Stimulated activated effector memory CD8-positive, alpha-beta T cell treated with anti-CD3 and anti-CD28 coated beads, Interleukin-12 subunit alpha, Interleukin-12 subunit beta, amount 100 ng/mL, for 72 hours (primary cell): ENCODE results near the gene ERMAP.
A peak's percentile ranks its signal among the peaks of the same experiment; 100 is the strongest.

ENCODE experiments used
- ATAC-seq: fragments of 150-1000 bp; cut with Tn5 transposase; 2 replicates; pipeline ENCODE4 v1.10.0; 2021
- DNase-seq, 2 donors: peaks; one replicate each; pipeline ENCODE4 v3.0.0; 2021 to 2022; ENCODE audit warnings: low spot score in 2 of 2
- H3K27ac Mint-ChIP-seq: one replicate; pipeline ENCODE4 v1.8.0; 2022; ENCODE audit warnings: mild to moderate bottlenecking, mixed read lengths
- H3K36me3 Mint-ChIP-seq: one replicate; pipeline ENCODE4 v1.8.0; 2022; ENCODE audit warnings: mild to moderate bottlenecking, mixed read lengths
- H3K4me1 Mint-ChIP-seq: one replicate; pipeline ENCODE4 v1.8.0; 2022; ENCODE audit warnings: mixed read lengths
- H3K4me3 Mint-ChIP-seq: one replicate; pipeline ENCODE4 v1.8.0; 2022; ENCODE audit warnings: mild to moderate bottlenecking, mixed read lengths
- H3K9me3 Mint-ChIP-seq: one replicate; pipeline ENCODE4 v1.8.0; 2022; ENCODE audit warnings: mixed read lengths

ERMAP gene

DNA sequence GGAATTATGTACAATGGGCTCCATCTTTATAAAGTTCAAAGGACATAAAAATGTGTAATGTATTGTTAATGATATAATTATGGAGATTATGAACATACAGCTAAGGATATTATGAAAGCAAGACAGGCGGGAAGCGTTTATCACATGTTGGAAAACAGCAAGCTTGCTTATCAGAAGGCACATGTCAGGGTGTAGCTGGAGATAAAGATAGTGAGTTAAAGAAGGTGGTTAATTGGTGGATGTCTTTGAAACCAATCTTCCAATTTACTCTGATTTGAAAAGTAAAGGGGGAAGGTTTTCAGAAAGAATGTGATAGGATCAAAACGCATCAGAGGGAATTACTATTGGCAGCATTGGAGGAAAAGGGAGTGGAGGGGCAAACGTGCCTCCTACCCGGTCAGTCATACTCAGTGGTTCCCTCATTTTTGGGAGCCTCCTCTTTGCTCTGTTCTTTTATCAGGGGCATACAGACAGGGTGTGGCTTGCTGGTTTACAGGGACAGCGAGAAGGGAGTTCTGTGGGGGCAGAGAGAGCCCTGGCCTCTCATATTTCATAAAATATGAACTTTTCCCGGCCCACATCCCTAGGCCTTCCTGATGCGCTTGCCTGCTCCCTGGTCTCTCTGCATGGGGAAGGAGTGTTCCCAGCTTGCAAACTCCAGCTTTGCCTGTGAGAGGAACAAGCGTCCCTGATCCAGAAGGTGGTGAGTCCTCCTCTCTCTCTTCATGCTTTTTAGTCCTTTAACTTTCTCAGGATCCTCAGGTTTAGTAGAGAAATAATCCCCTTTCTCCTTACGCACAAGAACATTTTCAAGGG lies 8.3 kb downstream of the ERMAP start:
- Mint-ChIP-seq H3K36me3 (no peaks in the 10 kb centered on the region), H3K4me1 (no peaks in the 10 kb centered on the region), H3K4me3 (no peak overlapping the region), H3K27ac (no peak overlapping the region), H3K9me3 (no peaks in the 10 kb centered on the region)
- no peak for ATAC-seq
- DNase-seq: no peak

DNA sequence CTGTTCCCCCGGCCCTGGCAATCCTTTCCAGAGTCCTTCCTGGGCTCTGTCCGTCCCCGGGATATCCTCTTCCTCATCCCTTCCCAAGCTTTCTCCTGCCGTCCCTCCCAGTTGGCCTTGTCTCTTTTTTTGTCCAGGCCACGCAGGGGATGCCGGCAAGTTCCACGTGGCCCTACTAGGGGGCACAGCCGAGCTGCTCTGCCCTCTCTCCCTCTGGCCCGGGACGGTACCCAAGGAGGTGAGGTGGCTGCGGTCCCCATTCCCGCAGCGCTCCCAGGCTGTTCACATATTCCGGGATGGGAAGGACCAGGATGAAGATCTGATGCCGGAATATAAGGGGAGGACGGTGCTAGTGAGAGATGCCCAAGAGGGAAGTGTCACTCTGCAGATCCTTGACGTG lies 13.7 kb downstream of the ERMAP start:
- no peaks in the 10 kb centered on the region for H3K36me3 Mint-ChIP-seq

DNA sequence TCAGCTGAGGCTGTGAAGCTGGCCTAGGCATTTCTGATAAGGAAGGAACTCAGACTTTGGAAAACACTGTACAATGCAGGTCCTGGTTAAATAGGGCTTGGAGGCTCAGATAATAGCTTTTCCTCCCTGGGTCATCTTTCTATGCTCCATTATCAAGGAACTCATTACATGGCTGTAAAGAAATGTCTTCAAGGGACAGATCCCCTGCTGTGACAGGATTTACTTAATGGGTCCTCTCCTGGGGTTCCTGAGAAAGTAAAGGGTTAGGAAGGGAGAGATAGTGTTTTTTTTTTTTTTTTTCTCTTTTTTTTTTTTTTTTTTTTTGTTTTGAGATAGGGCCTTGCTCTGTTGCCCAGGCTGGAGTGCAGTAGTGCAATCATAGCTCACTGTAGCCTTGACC lies 14.4 kb downstream of the ERMAP start:
- Mint-ChIP-seq H3K36me3 (no peaks in the 10 kb centered on the region), H3K4me3 (no peak overlapping the region), H3K9me3 (no peaks in the 10 kb centered on the region), H3K27ac (no peak overlapping the region), H3K4me1 (no peaks in the 10 kb centered on the region)
- no peak for ATAC-seq
- no peak for DNase-seq

More for the DNA sequence above, 13.7 kb downstream of the ERMAP start:
- DNase-seq (no peak), ATAC-seq (no peak)
- H3K4me1 Mint-ChIP-seq: no peaks in the 10 kb centered on the region
- no peak overlapping the region for H3K27ac Mint-ChIP-seq
- no peaks in the 10 kb centered on the region for H3K9me3 Mint-ChIP-seq
- H3K4me3 Mint-ChIP-seq: no peak overlapping the region

DNA sequence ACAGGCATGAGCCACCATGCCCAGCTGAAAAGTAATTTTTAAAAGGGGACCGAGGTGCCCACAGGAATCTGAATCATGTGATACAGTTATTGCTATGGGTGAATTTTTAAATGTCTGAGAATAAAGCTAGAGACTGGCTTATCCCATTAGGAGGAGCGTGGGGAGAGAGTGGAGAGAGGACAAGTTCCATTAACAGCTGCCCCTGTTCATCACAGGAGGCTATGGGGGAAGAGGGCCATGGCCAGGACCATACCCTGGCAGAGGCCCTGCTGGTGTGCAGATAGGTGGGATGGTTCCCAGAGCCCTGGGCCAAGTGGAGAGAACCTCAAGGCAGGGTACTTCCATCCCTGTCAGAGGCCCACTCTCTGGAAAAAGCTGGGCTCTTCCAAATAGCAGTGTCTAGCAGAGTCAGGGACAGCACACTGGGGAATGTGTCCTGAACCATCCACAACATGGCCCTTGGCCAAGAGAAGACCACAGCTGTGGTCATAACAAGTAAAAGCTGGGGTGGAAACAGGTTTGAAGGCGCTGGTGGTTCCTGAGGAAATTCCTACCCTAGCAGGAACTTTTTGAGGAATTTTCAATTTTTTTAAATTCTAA lies 15.8 kb downstream of the ERMAP start:
- ATAC-seq (no peak), DNase-seq (no peak)
- H3K4me3 Mint-ChIP-seq: no peak overlapping the region
- no peaks in the 10 kb centered on the region for H3K9me3 Mint-ChIP-seq
- H3K27ac Mint-ChIP-seq: no peak overlapping the region
- no peaks in the 10 kb centered on the region for H3K36me3 Mint-ChIP-seq
- H3K4me1 Mint-ChIP-seq: no peaks in the 10 kb centered on the region

DNA sequence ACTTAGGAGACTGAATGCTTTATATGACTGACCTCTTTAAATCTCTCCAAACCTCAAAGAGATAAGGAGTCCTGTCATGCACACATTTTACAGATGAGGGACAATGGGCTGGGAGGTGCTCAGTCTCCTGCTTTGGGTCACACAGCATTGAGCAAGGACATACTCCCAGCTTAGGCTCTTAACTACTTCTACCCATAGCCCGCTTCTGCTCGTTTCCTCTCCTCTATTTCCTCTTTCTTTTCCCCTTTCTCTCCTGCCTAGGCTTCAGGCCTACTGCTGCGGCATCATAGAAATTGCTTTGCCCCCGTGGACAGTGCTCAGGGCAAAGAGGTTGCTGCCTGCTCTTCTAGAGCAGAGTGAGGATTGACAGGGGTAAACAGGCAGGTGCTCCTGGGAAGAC lies 17.1 kb downstream of the ERMAP start:
- ATAC-seq: no peak
- no peak overlapping the region for H3K4me3 Mint-ChIP-seq
- H3K36me3 Mint-ChIP-seq: no peaks in the 10 kb centered on the region
- no peaks in the 10 kb centered on the region for H3K9me3 Mint-ChIP-seq
- no peak overlapping the region for H3K27ac Mint-ChIP-seq
- H3K4me1 Mint-ChIP-seq: no peaks in the 10 kb centered on the region
- no peak for DNase-seq

DNA sequence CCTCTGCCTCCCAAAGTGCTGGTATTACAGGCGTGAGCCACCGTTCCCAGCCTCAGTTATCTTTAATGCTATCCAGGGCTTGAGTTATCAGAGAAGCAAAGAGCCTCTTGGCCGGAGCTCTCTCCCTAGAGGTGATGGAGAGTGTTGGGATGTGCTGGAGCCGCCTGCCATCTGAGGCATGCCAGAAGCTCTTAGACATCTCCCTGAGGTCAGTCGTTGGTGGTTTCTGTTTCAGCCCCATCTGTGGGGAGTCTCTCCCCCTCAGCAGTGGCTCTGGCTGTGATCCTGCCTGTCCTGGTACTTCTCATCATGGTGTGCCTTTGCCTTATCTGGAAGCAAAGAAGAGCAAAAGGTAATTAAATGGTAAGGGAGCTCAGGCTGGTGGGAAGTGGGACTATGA lies 17.9 kb downstream of the ERMAP start:
- Mint-ChIP-seq H3K27ac (no peak overlapping the region), H3K4me3 (no peak overlapping the region), H3K4me1 (no peaks in the 10 kb centered on the region), H3K9me3 (no peaks in the 10 kb centered on the region), H3K36me3 (no peaks in the 10 kb centered on the region)
- DNase-seq (no peak), ATAC-seq (no peak)

DNA sequence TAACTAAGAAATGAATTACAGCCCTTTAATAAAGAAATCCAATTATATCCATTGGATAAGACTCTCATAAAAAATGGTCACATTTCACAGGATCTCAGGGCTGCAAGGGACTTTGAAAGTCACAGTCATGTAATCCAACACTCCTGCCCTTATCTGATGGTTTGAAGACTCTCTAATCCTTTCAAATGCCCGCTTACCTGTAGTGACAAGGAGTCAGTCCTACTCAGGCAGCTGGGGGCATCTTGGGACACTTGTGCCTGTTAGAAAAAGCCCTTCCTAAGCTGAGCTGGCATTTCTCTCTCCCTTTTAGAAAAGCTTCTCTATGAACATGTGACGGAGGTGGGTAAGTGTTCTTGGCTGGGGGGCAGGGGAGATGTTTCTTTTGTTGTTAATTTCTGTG lies 18.5 kb downstream of the ERMAP start:
- H3K4me1 Mint-ChIP-seq: no peaks in the 10 kb centered on the region
- H3K9me3 Mint-ChIP-seq: no peaks in the 10 kb centered on the region
- no peaks in the 10 kb centered on the region for H3K36me3 Mint-ChIP-seq
- no peak overlapping the region for H3K27ac Mint-ChIP-seq
- DNase-seq: no peak
- H3K4me3 Mint-ChIP-seq: no peak overlapping the region
- ATAC-seq: no peak

DNA sequence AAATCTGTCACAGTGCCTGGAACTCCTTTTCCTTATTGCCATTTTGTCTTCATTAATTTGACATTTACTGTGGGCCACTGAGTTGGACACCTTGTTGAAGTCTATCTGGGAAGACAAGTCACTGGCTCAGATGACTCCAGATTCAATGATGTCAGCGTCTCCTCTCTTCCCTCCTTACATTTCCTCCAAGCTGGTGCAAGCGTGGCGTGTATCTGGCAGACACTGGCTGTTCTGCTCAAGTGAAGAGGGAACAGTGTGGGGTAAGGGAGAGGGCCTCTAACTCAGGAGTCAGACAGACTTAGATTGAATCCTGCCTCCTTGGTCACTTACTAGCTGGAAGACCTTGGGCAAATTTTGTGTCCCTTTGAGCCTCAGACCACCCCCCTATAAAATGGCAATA lies 20.8 kb downstream of the ERMAP start:
- H3K36me3 Mint-ChIP-seq: no peaks in the 10 kb centered on the region
- no peak overlapping the region for H3K27ac Mint-ChIP-seq
- H3K4me3 Mint-ChIP-seq: no peak overlapping the region
- H3K4me1 Mint-ChIP-seq: no peaks in the 10 kb centered on the region
- no peak for DNase-seq
- H3K9me3 Mint-ChIP-seq: no peaks in the 10 kb centered on the region
- ATAC-seq: no peak

DNA sequence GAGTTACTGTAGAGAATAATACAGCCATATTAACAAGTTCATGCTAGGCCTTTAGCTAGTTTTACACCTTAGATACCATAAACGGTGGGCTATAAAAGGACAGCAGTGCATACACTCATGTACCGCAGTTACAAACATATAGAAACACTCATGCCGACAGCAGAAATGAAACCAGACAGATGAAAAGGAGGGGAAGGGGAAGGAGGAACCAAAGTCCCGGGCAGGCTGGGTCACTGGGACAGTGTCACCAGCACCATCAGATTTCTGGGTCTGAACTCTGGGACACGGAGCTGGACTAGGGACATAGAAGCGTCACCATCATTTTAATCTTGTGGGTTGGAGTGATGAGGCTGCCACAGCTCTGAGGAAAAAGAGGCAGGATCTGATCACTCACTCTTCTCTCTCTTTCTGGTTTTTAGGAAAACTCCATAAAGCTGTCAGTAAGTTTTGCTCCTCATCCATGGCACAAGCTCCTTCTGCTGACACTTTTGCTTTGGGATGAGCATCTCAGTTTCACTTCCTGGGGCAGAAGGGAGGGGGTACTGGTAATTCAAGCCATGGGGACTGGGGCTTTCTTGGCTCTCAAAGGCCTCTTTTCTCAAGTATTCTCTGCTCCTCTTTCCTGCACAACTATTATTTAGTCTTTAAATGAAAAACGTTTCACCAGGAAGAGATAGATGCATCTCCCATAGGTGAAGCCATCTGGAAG lies 21.7 kb downstream of the ERMAP start:
- ATAC-seq (no peak), DNase-seq (no peak)
- Mint-ChIP-seq H3K27ac (no peak overlapping the region), H3K4me1 (no peaks in the 10 kb centered on the region), H3K36me3 (no peaks in the 10 kb centered on the region), H3K4me3 (no peak overlapping the region), H3K9me3 (no peaks in the 10 kb centered on the region)

DNA sequence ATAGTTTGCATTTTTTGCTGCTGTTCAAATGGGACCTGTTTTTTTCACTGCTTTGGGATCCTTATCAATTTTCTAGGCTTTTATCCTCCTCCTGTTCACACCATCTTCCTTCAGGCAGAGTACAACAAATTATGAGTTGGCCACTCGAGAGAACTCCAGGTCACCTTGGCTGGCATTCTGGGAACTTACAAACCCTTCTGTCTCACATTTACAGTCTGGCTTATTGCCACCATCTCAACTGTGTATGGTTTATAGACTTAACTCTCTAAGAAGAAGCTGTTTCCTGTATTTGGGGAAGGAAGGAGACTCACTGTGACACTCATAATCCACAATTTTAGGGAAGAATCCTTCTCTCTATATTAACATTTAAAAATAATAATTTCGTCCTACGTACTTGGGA lies 24.1 kb downstream of the ERMAP start:
- no peaks in the 10 kb centered on the region for H3K9me3 Mint-ChIP-seq
- ATAC-seq: no peak
- DNase-seq: no peak
- H3K4me3 Mint-ChIP-seq: no peak overlapping the region
- no peak overlapping the region for H3K27ac Mint-ChIP-seq
- no peaks in the 10 kb centered on the region for H3K4me1 Mint-ChIP-seq
- H3K36me3 Mint-ChIP-seq: no peaks in the 10 kb centered on the region

DNA sequence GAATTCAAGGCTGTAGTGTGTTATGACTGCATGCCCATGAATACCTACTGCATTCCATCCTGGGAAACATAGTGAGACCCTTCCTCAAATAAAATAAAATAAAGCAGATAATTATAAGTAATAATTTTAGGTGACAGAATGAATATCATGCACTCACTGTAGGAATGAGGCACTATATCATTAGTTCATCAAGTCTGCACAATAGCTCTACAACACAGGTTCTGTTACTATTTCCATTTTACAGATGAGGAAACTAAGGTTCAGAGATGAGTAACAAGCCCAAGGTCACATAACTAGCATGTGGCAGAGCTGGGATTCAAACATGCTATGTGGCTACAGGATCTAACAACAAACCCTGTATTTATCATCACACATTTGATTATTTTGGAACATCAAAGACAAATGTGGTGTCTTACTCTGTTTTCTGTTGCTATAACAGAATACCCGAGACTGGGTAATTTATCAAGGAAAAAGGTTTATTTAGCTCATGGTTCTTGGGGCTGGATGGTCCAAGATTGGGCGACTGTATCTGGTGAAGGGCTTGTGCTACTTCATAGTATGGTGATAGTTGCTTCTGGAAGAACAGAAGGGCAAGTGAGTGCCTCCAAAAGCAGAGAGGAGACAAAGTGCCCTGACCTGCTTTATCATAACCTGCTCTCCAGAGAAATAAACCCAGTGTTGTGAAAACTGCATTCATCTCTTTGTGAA lies 24.7 kb downstream of the ERMAP start:
- Mint-ChIP-seq H3K4me1 (no peaks in the 10 kb centered on the region), H3K9me3 (no peaks in the 10 kb centered on the region), H3K36me3 (no peaks in the 10 kb centered on the region), H3K27ac (no peak overlapping the region), H3K4me3 (no peak overlapping the region)
- ATAC-seq: no peak
- DNase-seq: no peak

DNA sequence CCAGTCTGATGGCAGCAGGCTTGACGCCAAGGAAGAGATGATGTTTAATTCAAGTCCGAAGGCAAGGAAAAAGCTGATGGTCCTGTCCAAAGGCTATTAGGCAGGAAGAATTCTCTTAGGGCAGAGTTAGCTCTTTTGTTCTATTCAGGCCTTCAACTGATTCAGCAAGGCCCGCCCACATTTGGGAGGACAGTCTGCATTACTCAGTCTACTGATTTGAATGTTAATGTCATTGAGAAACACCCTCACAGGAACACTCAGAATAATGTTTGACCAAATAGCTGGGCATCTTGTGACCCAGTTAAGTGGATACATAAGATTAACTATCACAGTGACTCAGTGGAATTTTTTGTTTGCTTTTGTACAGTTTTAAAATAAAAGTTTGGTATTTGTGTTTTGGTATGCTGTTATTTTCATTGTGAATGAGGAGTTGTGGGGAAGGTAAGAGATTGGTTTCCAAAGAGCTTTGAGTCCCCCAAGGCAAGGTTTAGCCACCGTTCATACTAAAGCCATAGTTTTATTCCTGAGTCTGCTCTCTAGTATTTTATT lies 27.7 kb downstream of the ERMAP start:
- peaks cover 9% of the 10 kb centered on the region for H3K36me3 Mint-ChIP-seq
- no peak overlapping the region for H3K4me3 Mint-ChIP-seq
- ATAC-seq: no peak
- no peaks in the 10 kb centered on the region for H3K9me3 Mint-ChIP-seq
- no peak overlapping the region for H3K27ac Mint-ChIP-seq
- no peak for DNase-seq
- H3K4me1 Mint-ChIP-seq: peaks cover 23% of the 10 kb centered on the region

DNA sequence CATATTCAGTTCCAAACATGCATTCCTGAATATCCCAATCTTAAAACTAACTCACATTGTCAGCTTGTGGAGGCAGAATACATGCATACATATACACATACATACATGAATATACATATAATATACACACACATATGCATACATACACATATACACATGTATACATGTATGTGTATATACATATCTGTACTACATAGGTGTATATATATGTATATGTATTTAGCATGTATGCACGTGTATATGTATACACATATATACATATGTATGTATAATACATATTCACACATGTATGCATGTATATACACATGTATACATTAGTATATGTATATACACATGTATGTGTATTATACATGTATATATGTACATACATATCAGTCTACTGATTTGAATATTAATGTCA lies 28.3 kb downstream of the ERMAP start:
- no peak for DNase-seq
- no peak for ATAC-seq
- H3K27ac Mint-ChIP-seq: no peak overlapping the region
- H3K4me3 Mint-ChIP-seq: no peak overlapping the region
- peaks cover 13% of the 10 kb centered on the region for H3K36me3 Mint-ChIP-seq
- H3K4me1 Mint-ChIP-seq: peaks cover 28% of the 10 kb centered on the region
- H3K9me3 Mint-ChIP-seq: no peaks in the 10 kb centered on the region

DNA sequence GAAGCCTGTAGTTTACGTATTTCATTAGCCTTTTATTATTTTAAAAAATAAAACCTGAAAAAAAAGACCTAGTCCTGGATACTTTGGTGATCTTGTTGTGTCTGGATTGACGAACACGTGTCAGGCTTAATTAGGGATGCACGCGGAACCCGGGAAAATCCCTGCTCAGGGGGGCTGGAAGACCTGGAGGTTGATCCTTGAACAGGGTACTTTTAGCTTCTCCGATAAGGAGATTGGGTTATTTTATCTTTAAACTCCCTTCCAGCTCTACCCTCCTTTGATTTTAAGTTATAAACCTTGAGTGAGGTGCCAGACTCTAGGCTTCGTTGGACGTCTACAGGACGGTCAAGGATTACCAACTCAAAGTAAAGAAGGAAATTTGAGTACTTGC lies 28.9 kb downstream of the ERMAP start:
- no peaks in the 10 kb centered on the region for H3K9me3 Mint-ChIP-seq
- DNase-seq (no peak), ATAC-seq (peak; percentile 3)
- peaks cover 29% of the 10 kb centered on the region for H3K4me1 Mint-ChIP-seq
- peaks cover 17% of the 10 kb centered on the region for H3K36me3 Mint-ChIP-seq
- peak overlapping the region; percentile 88 for H3K4me3 Mint-ChIP-seq
- H3K27ac Mint-ChIP-seq: peak overlapping the region; percentile 82
